Measurements from ENCODE around the gene COL4A1. TPM values are rescaled to one million over a fixed set of nuclear protein-coding genes. Genes with fewer than 3 reads are reported as not detected.

Gene COL4A1
- polyA plus RNA-seq, 1 experiment, result 210 TPM

DNA sequence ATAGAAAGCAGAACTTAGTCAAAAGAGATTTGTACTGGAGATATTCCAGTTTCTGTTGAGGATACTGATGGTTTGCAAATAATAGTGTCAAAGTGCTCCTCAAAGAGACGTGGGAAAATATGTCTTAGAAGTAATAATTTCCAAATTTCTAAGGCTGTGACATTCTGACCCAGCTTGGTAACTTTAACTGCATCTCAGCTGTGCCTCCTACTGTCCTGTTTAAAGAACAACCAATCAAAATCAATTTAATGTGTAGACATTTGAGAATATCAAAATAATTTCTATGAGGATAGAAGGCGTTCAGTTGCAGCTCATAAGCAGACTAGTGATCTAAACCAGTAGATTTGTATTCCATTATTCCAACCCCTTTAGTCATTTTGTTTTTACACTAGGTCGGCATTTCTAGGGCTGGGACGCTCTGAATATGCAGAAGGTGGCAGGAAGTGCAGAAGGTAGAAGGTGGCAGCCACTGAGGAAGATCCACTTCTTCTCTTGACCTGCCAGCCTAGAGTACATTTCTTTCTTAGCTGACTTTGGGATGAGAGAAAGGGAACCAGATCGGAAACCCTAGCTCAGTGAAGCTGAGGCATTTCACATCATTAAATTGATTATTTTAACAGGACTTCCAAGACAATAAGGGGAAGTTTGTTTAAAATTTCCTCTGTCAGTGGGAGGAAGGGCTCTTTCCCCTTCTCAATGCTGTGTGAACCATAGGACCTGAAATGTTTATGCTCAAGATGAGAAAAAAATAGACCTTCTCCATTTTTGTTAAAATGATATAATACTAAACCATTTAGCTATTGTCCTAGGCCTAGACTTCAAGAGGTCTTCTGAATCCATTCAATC lies 67.5 kb downstream of the COL4A1 start:
- ChIA-PET POLR2A (no interaction called here), CTCF (interaction anchor here (0.6 to 2.8 kb wide), 4 partner anchors 8 to 216 kb away, joined by 3 to 21 read pairs (median 6); no protein-coding TSS in a partner anchor)
- Histone ChIP-seq H3K27me3 (ENCODE audit: control insufficient read depth, insufficient read depth, low read length) (no peaks in the 10 kb centered on the region), H3K9me3 (ENCODE audit: control insufficient read depth, insufficient read depth, low read length) (no peaks in the 10 kb centered on the region; the same call in 1 of the 2 replicates), H3K4me3 (ENCODE audit: low read depth, low read length) (no peak overlapping the region), H3K27ac (ENCODE audit: low read depth, low read length) (peak overlapping the region; percentile 21)
- TF ChIP-seq, protein P1, sequence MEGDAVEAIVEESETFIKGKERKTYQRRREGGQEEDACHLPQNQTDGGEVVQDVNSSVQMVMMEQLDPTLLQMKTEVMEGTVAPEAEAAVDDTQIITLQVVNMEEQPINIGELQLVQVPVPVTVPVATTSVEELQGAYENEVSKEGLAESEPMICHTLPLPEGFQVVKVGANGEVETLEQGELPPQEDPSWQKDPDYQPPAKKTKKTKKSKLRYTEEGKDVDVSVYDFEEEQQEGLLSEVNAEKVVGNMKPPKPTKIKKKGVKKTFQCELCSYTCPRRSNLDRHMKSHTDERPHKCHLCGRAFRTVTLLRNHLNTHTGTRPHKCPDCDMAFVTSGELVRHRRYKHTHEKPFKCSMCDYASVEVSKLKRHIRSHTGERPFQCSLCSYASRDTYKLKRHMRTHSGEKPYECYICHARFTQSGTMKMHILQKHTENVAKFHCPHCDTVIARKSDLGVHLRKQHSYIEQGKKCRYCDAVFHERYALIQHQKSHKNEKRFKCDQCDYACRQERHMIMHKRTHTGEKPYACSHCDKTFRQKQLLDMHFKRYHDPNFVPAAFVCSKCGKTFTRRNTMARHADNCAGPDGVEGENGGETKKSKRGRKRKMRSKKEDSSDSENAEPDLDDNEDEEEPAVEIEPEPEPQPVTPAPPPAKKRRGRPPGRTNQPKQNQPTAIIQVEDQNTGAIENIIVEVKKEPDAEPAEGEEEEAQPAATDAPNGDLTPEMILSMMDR (IDR thresholded peaks at IDR 0.05; ENCODE audit: low read depth, low read length), result no peak
- no peak for DNase-seq (ENCODE audit: low read depth, low spot score)

DNA sequence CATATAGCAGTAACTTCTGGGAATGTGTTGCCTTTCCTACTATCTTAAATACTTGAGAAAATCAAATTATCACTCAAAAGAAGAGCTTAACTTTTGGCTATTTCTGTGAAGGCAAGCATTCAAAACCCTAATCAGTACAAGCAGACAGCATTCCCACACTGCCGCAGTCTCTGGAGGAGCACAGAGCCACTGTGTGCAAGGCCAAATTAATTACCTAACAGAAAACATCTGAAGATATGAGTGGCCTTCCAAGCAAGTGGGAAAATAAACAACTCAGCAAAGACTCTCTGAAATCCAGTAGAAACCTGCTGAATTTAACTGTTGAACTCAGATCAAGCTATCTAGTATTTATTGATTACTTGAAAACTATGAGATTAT lies 68.2 kb downstream of the COL4A1 start:
- Histone ChIP-seq H3K27ac (ENCODE audit: low read depth, low read length) (no peak overlapping the region), H3K27me3 (ENCODE audit: control insufficient read depth, insufficient read depth, low read length) (no peaks in the 10 kb centered on the region), H3K9me3 (ENCODE audit: control insufficient read depth, insufficient read depth, low read length) (no peaks in the 10 kb centered on the region; the same call in 1 of the 2 replicates), H3K4me3 (ENCODE audit: low read depth, low read length) (no peak overlapping the region)
- POLR2A ChIA-PET, result interaction anchor here (1.7 kb wide), 1 partner anchor 9 kb away, joined by 8 read pairs; no protein-coding TSS in a partner anchor
- TF ChIP-seq, protein P1 (IDR thresholded peaks at IDR 0.05; ENCODE audit: low read depth, low read length), result no peak
- DNase-seq (ENCODE audit: low read depth, low spot score), result no peak
- CTCF ChIA-PET, result interaction anchor here (0.6 to 2.8 kb wide), 4 partner anchors 8 to 838 kb away, joined by 3 to 21 read pairs (median 3); no protein-coding TSS in a partner anchor

DNA sequence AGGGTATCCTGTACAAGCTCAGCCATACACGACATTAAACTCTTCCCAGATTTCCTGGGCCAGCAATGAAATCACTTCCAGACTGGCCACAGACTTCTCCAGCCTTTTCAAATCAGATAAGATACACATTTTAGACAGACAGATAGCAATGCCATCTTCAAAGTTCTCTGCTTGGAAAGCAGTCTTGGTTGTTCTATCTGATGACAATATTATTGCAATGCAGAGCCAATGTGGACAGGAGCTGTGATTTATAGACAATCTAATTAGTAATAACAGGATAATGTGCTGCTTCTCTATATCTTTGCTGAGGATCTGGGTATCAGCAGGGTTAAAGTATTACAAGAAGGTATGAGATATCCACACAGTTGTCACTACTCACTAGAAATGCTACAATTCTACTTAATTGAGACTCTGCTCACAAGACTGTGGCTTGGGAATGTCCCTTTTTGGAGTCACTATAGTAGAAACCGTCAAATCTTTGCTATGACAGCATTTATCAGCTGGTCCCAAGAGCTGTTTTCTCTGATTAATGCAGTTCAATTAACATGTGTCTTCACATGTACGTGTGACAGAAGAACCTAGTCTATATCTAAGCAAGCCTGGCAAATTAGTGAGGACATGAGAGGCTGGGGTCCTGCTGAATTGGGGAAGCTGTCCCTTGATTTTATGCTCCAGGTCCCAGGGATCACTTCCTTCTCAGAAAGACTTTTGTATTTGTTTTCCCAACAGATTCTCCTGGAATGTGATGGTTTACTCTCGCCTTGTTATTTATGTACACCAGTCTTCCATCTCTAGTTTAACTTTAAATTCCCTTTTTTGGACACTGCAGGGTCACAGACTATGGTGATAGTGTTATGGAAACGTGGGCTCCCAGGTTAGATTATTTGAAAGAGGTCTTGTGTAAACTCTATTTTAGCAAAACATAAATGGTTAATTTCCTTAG lies 68.8 kb downstream of the COL4A1 start:
- H3K9me3 ChIP-seq (ENCODE audit: control insufficient read depth, insufficient read depth, low read length), result no peaks in the 10 kb centered on the region; the same call in 1 of the 2 replicates
- CTCF ChIA-PET, result interaction anchor here (0.6 to 2.8 kb wide), 4 partner anchors 9 to 839 kb away, joined by 3 to 21 read pairs (median 3); no protein-coding TSS in a partner anchor
- no peak overlapping the region for H3K4me3 ChIP-seq (ENCODE audit: low read depth, low read length)
- POLR2A ChIA-PET, result interaction anchor here (1.7 kb wide), 1 partner anchor 10 kb away, joined by 8 read pairs; no protein-coding TSS in a partner anchor
- no peak for DNase-seq (ENCODE audit: low read depth, low spot score)
- no peaks in the 10 kb centered on the region for H3K27me3 ChIP-seq (ENCODE audit: control insufficient read depth, insufficient read depth, low read length)
- no peak overlapping the region for H3K27ac ChIP-seq (ENCODE audit: low read depth, low read length)
- TF ChIP-seq, protein P1 (IDR thresholded peaks at IDR 0.05; ENCODE audit: low read depth, low read length), result no peak

DNA sequence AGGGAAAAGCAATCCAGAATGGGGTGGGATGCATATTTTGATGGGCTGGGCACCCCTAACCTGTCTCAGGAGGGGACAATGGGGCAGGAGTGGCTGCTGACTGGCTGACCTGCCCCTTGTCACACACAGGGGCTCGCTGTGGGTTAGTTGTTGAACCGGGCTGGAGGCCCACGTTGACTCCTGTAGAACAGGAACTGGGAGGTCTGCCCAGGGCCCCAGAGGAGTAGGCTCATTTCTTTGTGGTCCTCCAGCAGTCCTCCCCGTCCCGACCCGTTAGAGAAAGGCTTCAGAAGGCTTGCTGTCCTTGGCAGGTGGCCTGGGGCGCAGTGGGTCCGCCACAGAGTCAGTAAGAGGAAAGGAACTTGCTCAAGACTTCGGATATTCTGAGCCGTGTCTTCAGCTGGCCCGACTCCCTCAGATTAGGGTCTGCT lies 70.1 kb downstream of the COL4A1 start:
- no peak overlapping the region for H3K27ac ChIP-seq (ENCODE audit: low read depth, low read length)
- CTCF ChIA-PET, result interaction anchor here (2.8 kb wide), 1 partner anchor 10 kb away, joined by 21 read pairs; no protein-coding TSS in a partner anchor
- no peaks in the 10 kb centered on the region; the same call in 1 of the 2 replicates for H3K9me3 ChIP-seq (ENCODE audit: control insufficient read depth, insufficient read depth, low read length)
- no peaks in the 10 kb centered on the region for H3K27me3 ChIP-seq (ENCODE audit: control insufficient read depth, insufficient read depth, low read length)
- no peak for DNase-seq (ENCODE audit: low read depth, low spot score)
- TF ChIP-seq, protein P1 (IDR thresholded peaks at IDR 0.05; ENCODE audit: low read depth, low read length), result no peak
- POLR2A ChIA-PET, result no interaction called here
- no peak overlapping the region for H3K4me3 ChIP-seq (ENCODE audit: low read depth, low read length)

All from AG04450 (cell line).